Measurements from ENCODE around the gene FCN2. TPM values are rescaled to one million over a fixed set of nuclear protein-coding genes. Genes with fewer than 3 reads are reported as not detected.

The FCN2 gene
- total RNA-seq, 2 experiments from 2014 or later = not detected

- DNase-seq (ENCODE audit: low spot score) = no peak
- Histone ChIP-seq H3K4me1 (ENCODE audit: insufficient read depth, low read length, poor library complexity, severe bottlenecking) (peaks cover 27% of the 10 kb centered on the region), H3K36me3 (ENCODE audit: insufficient read depth, low read length) (no peaks in the 10 kb centered on the region), H2AFZ (ENCODE audit: low read length) (no peak overlapping the region), H4K20me1 (ENCODE audit: insufficient read depth, low read length) (no peaks in the 10 kb centered on the region), H3K4me2 (ENCODE audit: low read length) (no peak overlapping the region; the same call in 1 of the 2 replicates), H3K79me2 (ENCODE audit: insufficient read depth, low read depth, low read length) (no peaks in the 10 kb centered on the region), H3K4me3 (ENCODE audit: low read depth, low read length, poor library complexity, severe bottlenecking) (no peak overlapping the region), H3K27ac (ENCODE audit: low read depth, low read length, poor library complexity, severe bottlenecking) (no peak overlapping the region), H3K9me2 (ENCODE audit: insufficient read depth, low read length) (no peaks in the 10 kb centered on the region), H3K9me3 (ENCODE audit: low read length) (no peaks in the 10 kb centered on the region)
- no TSS peak for BruUV-seq (replicated peaks)
- POLR2A ChIA-PET = interaction anchor here (0.6 to 1.2 kb wide), 2 partner anchors 13 to 19 kb away, joined by 3 read pairs; no protein-coding TSS in a partner anchor
- CTCF ChIA-PET (ENCODE audit: unreplicated experiment) = interaction anchor here (0.5 kb wide), 1 partner anchor 9 kb away, joined by 3 read pairs; no protein-coding TSS in a partner anchor
- intact Hi-C loops (cut with micrococcal nuclease; ENCODE audit: unreplicated experiment) = no loop called here
- no peak for TF ChIP-seq EZH2phosphoT487 (IDR thresholded peaks at IDR 0.05; ENCODE audit: borderline replicate concordance, low read depth, low read length)
- TF ChIP-seq CTCF (conservative IDR thresholded peaks at IDR 0.05; ENCODE audit: low read length) = no peak
Observed at GRCh38 chr9:134887686-134888602, 7.3 kb downstream of the FCN2 start.

- Histone ChIP-seq H3K4me2 (ENCODE audit: low read length) (peak overlapping the region; percentile 21; the same call in 1 of the 2 replicates), H4K20me1 (ENCODE audit: insufficient read depth, low read length) (no peaks in the 10 kb centered on the region), H3K4me3 (ENCODE audit: low read depth, low read length, poor library complexity, severe bottlenecking) (no peak overlapping the region), H3K79me2 (ENCODE audit: insufficient read depth, low read depth, low read length) (no peaks in the 10 kb centered on the region), H3K36me3 (ENCODE audit: insufficient read depth, low read length) (no peaks in the 10 kb centered on the region), H3K9me2 (ENCODE audit: insufficient read depth, low read length) (no peaks in the 10 kb centered on the region), H3K9me3 (ENCODE audit: low read length) (no peaks in the 10 kb centered on the region), H2AFZ (ENCODE audit: low read length) (peak overlapping the region; percentile 38; the same call in 1 of the 2 replicates), H3K4me1 (ENCODE audit: insufficient read depth, low read length, poor library complexity, severe bottlenecking) (peaks cover 27% of the 10 kb centered on the region), H3K27ac (ENCODE audit: low read depth, low read length, poor library complexity, severe bottlenecking) (no peak overlapping the region)
- intact Hi-C loops (cut with micrococcal nuclease; ENCODE audit: unreplicated experiment) = no loop called here
- no TSS peak for BruUV-seq (replicated peaks)
- ChIA-PET CTCF (ENCODE audit: unreplicated experiment) (no interaction called here), POLR2A (interaction anchor here (0.6 to 1.1 kb wide), 4 partner anchors 9 to 42 kb away, joined by 3 to 5 read pairs (median 4); no protein-coding TSS in a partner anchor)
- no peak for TF ChIP-seq EZH2phosphoT487 (IDR thresholded peaks at IDR 0.05; ENCODE audit: borderline replicate concordance, low read depth, low read length)
- no peak for TF ChIP-seq CTCF (conservative IDR thresholded peaks at IDR 0.05; ENCODE audit: low read length)
- peak; percentile 64 for DNase-seq (ENCODE audit: low spot score)
Observed at GRCh38 chr9:134888603-134889190, 8.1 kb downstream of the FCN2 start.

All from OCI-LY7 (cell line).